PC-3 (cell line): Measurements from ENCODE around the gene INA. TPM values are rescaled to one million over a fixed set of nuclear protein-coding genes. Genes with fewer than 3 reads are reported as not detected.
A peak's percentile ranks its signal among the peaks of the same experiment; 100 is the strongest.

Source experiments
- ATAC-seq: fragments of 200-7000 bp; cut with Tn5 transposase; 2 replicates; pipeline ENCODE4 v1.9.1; 2020; ENCODE audit warnings: mild to moderate bottlenecking, moderate library complexity
- BruUV-seq: library from RNA; stranded (reverse); fragments of 400-500 nt; replicated peaks from 2 replicates; lab custom pipeline; 2021; lab: Mats Ljungman, UMichigan
- CTCF ChIA-PET: fragments of 300-600 bp; sonication (Branson Sonifier 250); formaldehyde crosslinking; loops from one replicate; lab custom pipeline; 2022; ENCODE audit warnings: antibody characterized with exemption; lab: Charles Lee
- POLR2A ChIA-PET: fragments of 300-600 bp; sonication (Branson Sonifier 250); formaldehyde crosslinking; loops from one replicate; lab custom pipeline; 2022; ENCODE audit warnings: antibody characterized with exemption; ENCODE audit not compliant: unreplicated experiment; lab: Charles Lee
- DNase-seq: peaks from one replicate; pipeline ENCODE4 v3.0.0-alpha.2; 2015
- H2AFZ ChIP-seq: fragments of 300-600 bp; sonication (generic); 2 replicates; pipeline ENCODE4 v1.6.0; 2016; ENCODE audit warnings: antibody characterized with exemption, low read length
- H3F3A ChIP-seq: fragments of 300-600 bp; sonication (generic); one replicate; pipeline ENCODE4 v1.6.0; 2017; ENCODE audit warnings: antibody characterized with exemption, low read length, control low read depth, mild to moderate bottlenecking; ENCODE audit not compliant: unreplicated experiment
- H3K27ac ChIP-seq: fragments of 300-600 bp; sonication (generic); 2 replicates; pipeline ENCODE4 v1.5.1; 2016; ENCODE audit warnings: mild to moderate bottlenecking, low read length
- H3K27me3 ChIP-seq: fragments of 300-600 bp; sonication (generic); 2 replicates; pipeline ENCODE4 v1.6.1; 2016; ENCODE audit warnings: low read length, mixed read lengths
- H3K36me3 ChIP-seq: fragments of 300-600 bp; sonication (generic); 2 replicates; pipeline ENCODE4 v1.6.1; 2016; ENCODE audit warnings: low read depth, mixed run types, low read length, mixed read lengths
- H3K4me1 ChIP-seq: fragments of 300-600 bp; sonication (generic); 2 replicates; pipeline ENCODE4 v1.5.1; 2016; ENCODE audit warnings: low read length; ENCODE audit not compliant: insufficient read depth
- H3K4me2 ChIP-seq: fragments of 300-600 bp; sonication (generic); 2 replicates; pipeline ENCODE4 v1.6.0; 2016; ENCODE audit warnings: low read length
- H3K4me3 ChIP-seq: fragments of 300-600 bp; sonication (generic); 2 replicates; pipeline ENCODE4 v1.5.1; 2016; ENCODE audit warnings: mild to moderate bottlenecking, low read length, mixed read lengths
- H3K79me2 ChIP-seq: fragments of 300-600 bp; sonication (generic); 2 replicates; pipeline ENCODE4 v1.6.1; 2017; ENCODE audit warnings: low read length, mixed read lengths
- H3K9ac ChIP-seq: fragments of 300-600 bp; sonication (generic); 2 replicates; pipeline ENCODE4 v1.6.0; 2016; ENCODE audit warnings: mild to moderate bottlenecking, low read length
- H3K9me2 ChIP-seq: fragments of 300-600 bp; sonication (generic); replicated peaks from 2 replicates; pipeline ENCODE4 v1.6.1; 2016; ENCODE audit warnings: mixed run types, low read length, mixed read lengths
- H3K9me3 ChIP-seq: fragments of 300-600 bp; sonication (generic); 2 replicates; pipeline ENCODE4 v1.6.1; 2016; ENCODE audit warnings: low read length, mixed read lengths
- H4K20me1 ChIP-seq: fragments of 300-600 bp; sonication (generic); 2 replicates; pipeline ENCODE4 v1.6.1; 2016; ENCODE audit warnings: low read length, mixed read lengths
- CTCF ChIP-seq: fragments of 300-600 bp; sonication (generic); conservative IDR thresholded peaks from 2 replicates; pipeline ENCODE4 v1.5.1; 2017; ENCODE audit warnings: antibody characterized with exemption, low read depth, mild to moderate bottlenecking, low read length
- EZH2 ChIP-seq: fragments of 300-600 bp; sonication (generic); IDR thresholded peaks from one replicate; pipeline ENCODE4 v1.6.1; 2017; ENCODE audit warnings: antibody characterized with exemption, mild to moderate bottlenecking, low read length; ENCODE audit not compliant: unreplicated experiment
- EZH2phosphoT487 ChIP-seq: fragments of 300-600 bp; sonication (generic); IDR thresholded peaks from 2 replicates; pipeline ENCODE4 v1.6.1; 2018; ENCODE audit warnings: mild to moderate bottlenecking, antibody characterized with exemption, low read length, borderline replicate concordance
- intact Hi-C: fragments of 100-400 bp; cut with micrococcal nuclease; formaldehyde crosslinking; loops from 2 replicates; pipeline ENCODE4 v1.9.0; 2023
- total RNA-seq: library from RNA; depleted of rRNA; stranded (reverse); fragments of >200 nt; gene quantifications from 2 replicates; pipeline ENCODE4 v1.2.3, GENCODE V29; 2014

Gene INA
- total RNA-seq, 1 experiment from 2014 or later = not detected

GRCh38 chr10:103246324-103246723, 30.6 kb upstream of the INA start:
- no peaks in the 10 kb centered on the region for H3K79me2 ChIP-seq
- H3K36me3 ChIP-seq = no peaks in the 10 kb centered on the region
- ChIA-PET POLR2A (interaction anchor here (0.6 kb wide), 1 partner anchor 91 kb away, joined by 3 read pairs; no protein-coding TSS in a partner anchor), CTCF (interaction anchor here (0.5 to 0.6 kb wide), 3 partner anchors 9 to 124 kb away, joined by 3 to 11 read pairs (median 3); no protein-coding TSS in a partner anchor)
- H3K4me3 ChIP-seq = no peak overlapping the region
- no peaks in the 10 kb centered on the region for H3K9me3 ChIP-seq
- no peaks in the 10 kb centered on the region for H4K20me1 ChIP-seq
- no peaks in the 10 kb centered on the region for H3K9me2 ChIP-seq
- no peak overlapping the region for H2AFZ ChIP-seq
- no peak overlapping the region for H3K27ac ChIP-seq
- DNase-seq = peak; percentile 14
- ATAC-seq = no peak
- TF ChIP-seq CTCF (peak; percentile 23; the same call in 1 of the 2 replicates), EZH2phosphoT487 (no peak)
- H3K27me3 ChIP-seq = no peaks in the 10 kb centered on the region
- no peak overlapping the region for H3K4me2 ChIP-seq
- no TSS peak for BruUV-seq
- peaks cover 10% of the 10 kb centered on the region for H3K4me1 ChIP-seq
- H3F3A ChIP-seq = peaks cover 4% of the 10 kb centered on the region
- no peak overlapping the region for H3K9ac ChIP-seq
- intact Hi-C loops = loop anchor here (1.0 kb wide), 1 partner anchor 88 kb away; no protein-coding TSS in a partner anchor

- POLR2A ChIA-PET = no interaction called here
- Histone ChIP-seq H3K4me2 (no peak overlapping the region), H3K9ac (no peak overlapping the region), H3K9me3 (no peaks in the 10 kb centered on the region), H3K4me1 (peaks cover 8% of the 10 kb centered on the region), H3K79me2 (no peaks in the 10 kb centered on the region), H3K27me3 (no peaks in the 10 kb centered on the region), H4K20me1 (no peaks in the 10 kb centered on the region), H2AFZ (no peak overlapping the region), H3K4me3 (no peak overlapping the region), H3K9me2 (no peaks in the 10 kb centered on the region), H3F3A (no peaks in the 10 kb centered on the region), H3K36me3 (no peaks in the 10 kb centered on the region), H3K27ac (no peak overlapping the region)
- intact Hi-C loops = no loop called here
- DNase-seq = no peak
- no TSS peak for BruUV-seq
- TF ChIP-seq EZH2 = no peak
- no peak for TF ChIP-seq CTCF
- no peak for TF ChIP-seq EZH2phosphoT487
- no peak for ATAC-seq
- CTCF ChIA-PET = no interaction called here
Observed at GRCh38 chr10:103254113-103254512, 22.8 kb upstream of the INA start.

GRCh38 chr10:103254538-103255325, 22.2 kb upstream of the INA start:
- Histone ChIP-seq H3K9ac (no peak overlapping the region), H3K9me3 (no peaks in the 10 kb centered on the region), H3K4me2 (peak overlapping the region; percentile 39; the same call in 1 of the 2 replicates), H4K20me1 (no peaks in the 10 kb centered on the region), H3F3A (no peaks in the 10 kb centered on the region), H3K4me3 (no peak overlapping the region), H3K4me1 (peaks cover 8% of the 10 kb centered on the region), H3K27ac (no peak overlapping the region), H3K27me3 (no peaks in the 10 kb centered on the region), H3K79me2 (no peaks in the 10 kb centered on the region), H3K36me3 (no peaks in the 10 kb centered on the region), H3K9me2 (no peaks in the 10 kb centered on the region), H2AFZ (0 out of 2 replicates have a peak overlapping the region, but pooled peaks have one; percentile 30)
- no TSS peak for BruUV-seq
- TF ChIP-seq EZH2phosphoT487 (no peak), EZH2 (no peak), CTCF (no peak)
- DNase-seq (peak; percentile 64), ATAC-seq (peak; percentile 92)
- ChIA-PET CTCF (interaction anchor here (0.8 kb wide), 1 partner anchor 9 kb away, joined by 11 read pairs; no protein-coding TSS in a partner anchor), POLR2A (no interaction called here)
- intact Hi-C loops = no loop called here
